ENCODE results near the gene PCDH17. TPM values are rescaled to one million over a fixed set of nuclear protein-coding genes. Genes with fewer than 3 reads are reported as not detected.
A peak's percentile ranks its signal among the peaks of the same experiment; 100 is the strongest.

PCDH17 gene
- total and polyA plus RNA-seq, 4 donors: 0.59 to 8.8 (median 0.98) TPM

- peaks cover 5 to 40% (median 33%) of the 10 kb centered on the region in 4 donors for H3K4me1 ChIP-seq (ENCODE audit: control insufficient read depth in 4 of 4, insufficient read depth in 4 of 4, low read length in 3 of 4)
- peaks cover 0 to 12% (median 3%) of the 10 kb centered on the region in 4 donors for H3K9me3 ChIP-seq (ENCODE audit: control insufficient read depth in 4 of 4, low read length in 3 of 4)
- no peaks in the 10 kb centered on the region for H3K36me3 ChIP-seq (ENCODE audit: control insufficient read depth in 4 of 4, insufficient read depth in 3 of 4, low read depth in 1 of 4, low read length in 3 of 4)
- TF ChIP-seq HNF4A (conservative IDR thresholded peaks at IDR 0.05): no peak
- no peak for TF ChIP-seq ZBTB33 (IDR thresholded peaks at IDR 0.05)
- TF ChIP-seq, protein P1, sequence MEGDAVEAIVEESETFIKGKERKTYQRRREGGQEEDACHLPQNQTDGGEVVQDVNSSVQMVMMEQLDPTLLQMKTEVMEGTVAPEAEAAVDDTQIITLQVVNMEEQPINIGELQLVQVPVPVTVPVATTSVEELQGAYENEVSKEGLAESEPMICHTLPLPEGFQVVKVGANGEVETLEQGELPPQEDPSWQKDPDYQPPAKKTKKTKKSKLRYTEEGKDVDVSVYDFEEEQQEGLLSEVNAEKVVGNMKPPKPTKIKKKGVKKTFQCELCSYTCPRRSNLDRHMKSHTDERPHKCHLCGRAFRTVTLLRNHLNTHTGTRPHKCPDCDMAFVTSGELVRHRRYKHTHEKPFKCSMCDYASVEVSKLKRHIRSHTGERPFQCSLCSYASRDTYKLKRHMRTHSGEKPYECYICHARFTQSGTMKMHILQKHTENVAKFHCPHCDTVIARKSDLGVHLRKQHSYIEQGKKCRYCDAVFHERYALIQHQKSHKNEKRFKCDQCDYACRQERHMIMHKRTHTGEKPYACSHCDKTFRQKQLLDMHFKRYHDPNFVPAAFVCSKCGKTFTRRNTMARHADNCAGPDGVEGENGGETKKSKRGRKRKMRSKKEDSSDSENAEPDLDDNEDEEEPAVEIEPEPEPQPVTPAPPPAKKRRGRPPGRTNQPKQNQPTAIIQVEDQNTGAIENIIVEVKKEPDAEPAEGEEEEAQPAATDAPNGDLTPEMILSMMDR (IDR thresholded peaks at IDR 0.05; ENCODE audit: low read depth, low read length, missing input control): no peak
- no peak for TF ChIP-seq HNF4G (IDR thresholded peaks at IDR 0.05)
- TF ChIP-seq YY1 (IDR thresholded peaks at IDR 0.05): no peak
- TF ChIP-seq, protein P2, sequence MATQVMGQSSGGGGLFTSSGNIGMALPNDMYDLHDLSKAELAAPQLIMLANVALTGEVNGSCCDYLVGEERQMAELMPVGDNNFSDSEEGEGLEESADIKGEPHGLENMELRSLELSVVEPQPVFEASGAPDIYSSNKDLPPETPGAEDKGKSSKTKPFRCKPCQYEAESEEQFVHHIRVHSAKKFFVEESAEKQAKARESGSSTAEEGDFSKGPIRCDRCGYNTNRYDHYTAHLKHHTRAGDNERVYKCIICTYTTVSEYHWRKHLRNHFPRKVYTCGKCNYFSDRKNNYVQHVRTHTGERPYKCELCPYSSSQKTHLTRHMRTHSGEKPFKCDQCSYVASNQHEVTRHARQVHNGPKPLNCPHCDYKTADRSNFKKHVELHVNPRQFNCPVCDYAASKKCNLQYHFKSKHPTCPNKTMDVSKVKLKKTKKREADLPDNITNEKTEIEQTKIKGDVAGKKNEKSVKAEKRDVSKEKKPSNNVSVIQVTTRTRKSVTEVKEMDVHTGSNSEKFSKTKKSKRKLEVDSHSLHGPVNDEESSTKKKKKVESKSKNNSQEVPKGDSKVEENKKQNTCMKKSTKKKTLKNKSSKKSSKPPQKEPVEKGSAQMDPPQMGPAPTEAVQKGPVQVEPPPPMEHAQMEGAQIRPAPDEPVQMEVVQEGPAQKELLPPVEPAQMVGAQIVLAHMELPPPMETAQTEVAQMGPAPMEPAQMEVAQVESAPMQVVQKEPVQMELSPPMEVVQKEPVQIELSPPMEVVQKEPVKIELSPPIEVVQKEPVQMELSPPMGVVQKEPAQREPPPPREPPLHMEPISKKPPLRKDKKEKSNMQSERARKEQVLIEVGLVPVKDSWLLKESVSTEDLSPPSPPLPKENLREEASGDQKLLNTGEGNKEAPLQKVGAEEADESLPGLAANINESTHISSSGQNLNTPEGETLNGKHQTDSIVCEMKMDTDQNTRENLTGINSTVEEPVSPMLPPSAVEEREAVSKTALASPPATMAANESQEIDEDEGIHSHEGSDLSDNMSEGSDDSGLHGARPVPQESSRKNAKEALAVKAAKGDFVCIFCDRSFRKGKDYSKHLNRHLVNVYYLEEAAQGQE (IDR thresholded peaks at IDR 0.05): no peak
- TF ChIP-seq, protein P3, sequence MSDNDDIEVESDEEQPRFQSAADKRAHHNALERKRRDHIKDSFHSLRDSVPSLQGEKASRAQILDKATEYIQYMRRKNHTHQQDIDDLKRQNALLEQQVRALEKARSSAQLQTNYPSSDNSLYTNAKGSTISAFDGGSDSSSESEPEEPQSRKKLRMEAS (IDR thresholded peaks at IDR 0.05): no peak
- no peak for TF ChIP-seq JUND (IDR thresholded peaks at IDR 0.05)
- no peak for TF ChIP-seq TAF1 (conservative IDR thresholded peaks at IDR 0.05)
- no peak for TF ChIP-seq RXRA (IDR thresholded peaks at IDR 0.05)
- no peak for TF ChIP-seq SP1 (IDR thresholded peaks at IDR 0.05)
- TF ChIP-seq GABPA (IDR thresholded peaks at IDR 0.05 in 1 of 2, conservative IDR thresholded peaks at IDR 0.05 in 1 of 2): no peak
- no peak for TF ChIP-seq RAD21 (IDR thresholded peaks at IDR 0.05)
- TF ChIP-seq FOXA1 (IDR thresholded peaks at IDR 0.05): no peak
- no peak for TF ChIP-seq FOXA2 (IDR thresholded peaks at IDR 0.05)
- no peak for TF ChIP-seq ATF3 (IDR thresholded peaks at IDR 0.05)
- no peak for TF ChIP-seq EGR1 (IDR thresholded peaks at IDR 0.05; ENCODE audit: low read depth in 2 of 2)
- 10% methylated on average over 70 of the region's 70 CpGs for WGBS
- peaks cover 0 to 23% (median 9%) of the 10 kb centered on the region in 4 donors for H3K27me3 ChIP-seq (ENCODE audit: control insufficient read depth in 4 of 4, insufficient read depth in 4 of 4, low read length in 3 of 4)
- peak overlapping the region; percentile 1 to 43 for H3K27ac ChIP-seq (ENCODE audit: low read depth in 1 of 2, low read length in 2 of 2)
- peak; percentile 33 for DNase-seq (ENCODE audit: low spot score)
- no peak overlapping the region for H3K9ac ChIP-seq (ENCODE audit: low read depth in 1 of 2, low read length in 2 of 2)
- peak overlapping the region; percentile 51 to 61 (median 57) for H3K4me3 ChIP-seq (ENCODE audit: low read depth in 1 of 3, low read length in 3 of 3)
These were observed 964 bp downstream of the PCDH17 start for GRCh38 chr13:57632276-57633140.
